ENCODE measurements around the gene DAZAP1. TPM values are rescaled to one million over a fixed set of nuclear protein-coding genes. Genes with fewer than 3 reads are reported as not detected.

Gene DAZAP1
- total RNA-seq, 8 experiments from 2014 or later, result 32.3 to 129 (median 46.7) TPM

DNA sequence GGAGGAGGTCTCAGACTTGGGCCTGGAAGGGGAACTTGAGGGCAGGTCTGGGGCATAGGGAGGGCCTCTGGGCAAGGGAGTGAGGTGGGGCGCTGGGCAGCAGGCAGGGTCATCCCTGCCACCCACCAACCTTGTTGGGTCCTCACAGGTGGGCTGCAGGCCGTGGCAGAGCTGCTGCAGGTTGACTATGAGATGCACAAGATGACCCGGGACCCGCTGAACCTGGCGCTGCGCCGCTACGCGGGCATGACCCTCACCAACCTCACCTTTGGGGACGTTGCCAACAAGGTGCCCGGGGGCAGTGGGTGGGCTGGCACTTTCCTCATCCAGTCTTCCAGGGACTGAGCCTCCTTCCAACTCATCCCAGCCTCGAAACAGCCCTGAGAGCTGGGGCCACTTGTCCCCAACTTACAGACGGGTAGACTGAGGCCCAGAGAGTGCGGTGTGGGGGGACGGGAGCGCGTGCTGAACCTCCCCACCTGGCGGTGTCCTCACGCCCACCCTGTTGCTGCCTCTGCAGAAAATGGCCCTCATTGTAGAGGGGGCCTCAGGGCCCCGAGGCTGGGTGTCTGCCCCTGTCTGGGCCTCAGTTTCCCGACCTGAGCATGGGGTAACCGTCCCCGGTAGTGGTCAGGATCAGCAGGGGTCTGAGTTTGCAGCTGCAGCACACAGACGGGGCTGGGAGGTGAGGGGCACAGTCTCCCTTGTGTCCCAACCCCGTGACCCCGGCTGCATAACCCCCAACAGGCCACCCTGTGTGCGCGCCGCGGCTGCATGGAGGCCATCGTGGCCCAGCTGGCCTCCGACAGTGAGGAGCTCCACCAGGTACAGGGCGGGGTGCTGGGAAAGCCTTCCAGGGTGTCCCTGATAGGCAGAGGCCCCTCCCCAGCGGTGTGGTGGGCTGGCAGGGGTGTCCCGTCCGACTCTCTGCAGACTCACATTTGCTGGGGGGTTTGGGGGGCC is 52.9 kb downstream of the DAZAP1 start:
- no peak for ATAC-seq (replicated peaks in 6 of 8)
- H3K4me3 ChIP-seq, result no peak overlapping the region
- in situ Hi-C loops (cut with MboI; ENCODE audit: low pct_unique_long_range_greater_than_20kb in 2 of 9, low sequenced_read_pairs in 9 of 9, unreplicated experiment in 9 of 9), result no loop called here
- WGBS, 10 experiments, result 80% methylated on average over 3 of the region's 36 CpGs; no CpG with 5 or more reads in 9 of the 10 experiments
- H3K27ac ChIP-seq, result no peak overlapping the region
- no peaks in the 10 kb centered on the region for H3K4me1 ChIP-seq (replicated peaks in 1 of 2)

DNA sequence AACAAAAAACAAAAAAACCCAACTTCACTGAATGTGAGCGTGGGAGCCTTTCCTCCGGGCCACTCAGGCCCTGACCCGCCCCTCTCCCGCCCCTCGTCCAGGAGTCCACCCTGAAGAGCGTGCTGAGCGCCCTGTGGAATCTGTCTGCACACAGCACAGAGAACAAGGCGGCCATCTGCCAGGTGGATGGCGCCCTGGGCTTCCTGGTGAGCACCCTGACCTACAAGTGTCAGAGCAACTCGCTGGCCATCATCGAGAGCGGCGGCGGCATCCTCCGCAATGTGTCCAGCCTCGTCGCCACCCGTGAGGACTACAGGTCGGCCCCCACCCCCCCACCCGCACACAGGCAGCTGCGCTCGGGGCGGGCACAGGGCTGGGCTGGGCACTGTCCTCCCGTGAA is 54.5 kb downstream of the DAZAP1 start:
- no peak overlapping the region for H3K27ac ChIP-seq
- 100% methylated on average over 1 to 3 of the region's 24 CpGs; no CpG with 5 or more reads in 8 of the 10 experiments for WGBS, 10 experiments
- no peak for ATAC-seq (replicated peaks in 6 of 8)
- H3K4me1 ChIP-seq (replicated peaks in 1 of 2), result no peaks in the 10 kb centered on the region
- no peak overlapping the region for H3K4me3 ChIP-seq
- in situ Hi-C loops (cut with MboI; ENCODE audit: low pct_unique_long_range_greater_than_20kb in 2 of 9, low sequenced_read_pairs in 9 of 9, unreplicated experiment in 9 of 9), result no loop called here

DNA sequence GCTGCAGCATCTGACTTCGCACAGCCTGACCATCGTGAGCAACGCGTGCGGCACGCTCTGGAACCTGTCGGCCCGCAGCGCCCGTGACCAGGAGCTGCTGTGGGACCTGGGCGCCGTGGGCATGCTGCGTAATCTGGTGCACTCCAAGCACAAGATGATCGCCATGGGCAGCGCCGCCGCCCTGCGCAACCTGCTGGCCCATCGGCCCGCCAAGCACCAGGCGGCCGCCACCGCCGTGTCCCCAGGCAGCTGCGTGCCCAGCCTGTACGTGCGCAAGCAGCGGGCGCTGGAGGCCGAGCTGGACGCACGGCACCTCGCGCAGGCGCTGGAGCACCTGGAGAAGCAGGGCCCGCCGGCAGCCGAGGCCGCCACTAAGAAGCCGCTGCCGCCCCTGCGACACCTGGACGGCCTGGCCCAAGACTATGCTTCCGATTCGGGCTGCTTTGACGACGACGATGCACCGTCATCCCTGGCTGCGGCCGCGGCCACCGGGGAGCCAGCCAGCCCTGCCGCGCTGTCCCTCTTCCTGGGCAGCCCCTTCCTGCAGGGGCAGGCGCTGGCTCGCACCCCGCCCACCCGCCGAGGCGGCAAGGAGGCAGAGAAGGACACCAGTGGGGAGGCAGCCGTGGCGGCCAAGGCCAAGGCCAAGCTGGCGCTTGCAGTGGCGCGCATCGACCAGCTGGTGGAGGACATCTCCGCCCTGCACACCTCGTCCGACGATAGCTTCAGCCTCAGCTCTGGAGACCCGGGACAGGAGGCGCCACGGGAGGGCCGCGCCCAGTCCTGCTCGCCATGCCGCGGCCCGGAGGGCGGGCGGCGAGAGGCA is 58.0 kb downstream of the DAZAP1 start:
- peaks cover 6 to 14% of the 10 kb centered on the region in 2 donors for H3K4me1 ChIP-seq (replicated peaks in 1 of 2)
- no peak overlapping the region for H3K27ac ChIP-seq
- in situ Hi-C loops (cut with MboI; ENCODE audit: low pct_unique_long_range_greater_than_20kb in 2 of 9, low sequenced_read_pairs in 9 of 9, unreplicated experiment in 9 of 9), result no loop called here
- 80 to 94% methylated on average over 4 to 7 of the region's 83 CpGs; no CpG with 5 or more reads in 8 of the 10 experiments for WGBS, 10 experiments
- peak in 2 of 8 experiments; percentile 3 to 41 for ATAC-seq (replicated peaks in 6 of 8)
- H3K4me3 ChIP-seq, result no peak overlapping the region

DNA sequence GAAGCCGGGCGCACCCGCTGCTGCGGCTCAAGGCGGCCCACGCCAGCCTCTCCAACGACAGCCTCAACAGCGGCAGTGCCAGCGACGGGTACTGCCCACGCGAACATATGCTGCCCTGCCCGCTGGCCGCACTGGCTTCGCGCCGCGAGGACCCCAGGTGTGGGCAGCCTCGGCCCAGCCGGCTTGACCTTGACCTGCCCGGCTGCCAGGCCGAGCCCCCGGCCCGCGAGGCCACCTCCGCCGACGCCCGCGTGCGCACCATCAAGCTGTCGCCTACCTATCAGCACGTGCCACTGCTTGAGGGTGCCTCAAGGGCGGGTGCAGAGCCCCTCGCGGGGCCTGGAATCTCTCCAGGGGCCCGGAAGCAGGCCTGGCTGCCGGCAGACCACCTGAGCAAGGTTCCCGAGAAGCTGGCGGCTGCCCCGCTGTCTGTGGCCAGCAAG is 58.7 kb downstream of the DAZAP1 start:
- no peak overlapping the region for H3K4me3 ChIP-seq
- ATAC-seq (replicated peaks in 6 of 8), result no peak
- H3K27ac ChIP-seq, result no peak overlapping the region
- WGBS, 10 experiments, result 82 to 84% methylated on average over 8 to 20 of the region's 41 CpGs; no CpG with 5 or more reads in 8 of the 10 experiments
- in situ Hi-C loops (cut with MboI; ENCODE audit: low pct_unique_long_range_greater_than_20kb in 2 of 9, low sequenced_read_pairs in 9 of 9, unreplicated experiment in 9 of 9), result no loop called here
- H3K4me1 ChIP-seq (replicated peaks in 1 of 2), result peaks cover 13 to 19% of the 10 kb centered on the region in 2 donors

DNA sequence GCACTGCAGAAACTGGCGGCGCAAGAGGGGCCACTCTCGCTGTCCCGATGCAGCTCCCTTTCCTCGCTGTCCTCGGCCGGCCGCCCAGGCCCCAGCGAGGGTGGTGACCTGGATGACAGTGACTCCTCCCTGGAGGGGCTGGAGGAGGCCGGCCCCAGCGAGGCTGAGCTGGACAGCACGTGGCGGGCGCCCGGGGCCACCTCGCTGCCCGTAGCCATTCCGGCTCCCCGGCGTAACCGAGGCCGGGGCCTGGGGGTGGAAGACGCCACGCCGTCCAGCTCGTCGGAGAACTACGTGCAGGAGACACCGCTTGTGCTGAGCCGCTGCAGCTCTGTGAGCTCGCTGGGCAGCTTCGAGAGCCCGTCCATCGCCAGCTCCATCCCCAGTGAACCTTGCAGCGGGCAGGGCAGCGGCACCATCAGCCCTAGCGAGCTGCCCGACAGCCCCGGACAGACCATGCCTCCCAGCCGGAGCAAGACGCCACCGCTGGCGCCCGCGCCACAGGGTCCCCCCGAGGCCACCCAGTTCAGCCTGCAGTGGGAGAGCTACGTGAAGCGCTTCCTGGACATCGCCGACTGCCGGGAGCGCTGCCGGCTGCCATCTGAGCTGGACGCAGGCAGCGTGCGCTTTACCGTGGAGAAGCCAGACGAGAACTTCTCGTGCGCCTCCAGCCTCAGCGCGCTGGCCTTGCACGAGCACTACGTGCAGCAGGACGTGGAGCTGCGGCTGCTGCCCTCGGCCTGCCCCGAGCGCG is 59.3 kb downstream of the DAZAP1 start:
- no peak overlapping the region for H3K4me3 ChIP-seq
- WGBS, 10 experiments, result 11 to 100% (median 55%) methylated on average over 1 to 19 of the region's 70 CpGs; no CpG with 5 or more reads in 4 of the 10 experiments
- in situ Hi-C loops (cut with MboI; ENCODE audit: low pct_unique_long_range_greater_than_20kb in 2 of 9, low sequenced_read_pairs in 9 of 9, unreplicated experiment in 9 of 9), result no loop called here
- H3K27ac ChIP-seq, result no peak overlapping the region
- peaks cover 19 to 25% of the 10 kb centered on the region in 2 donors for H3K4me1 ChIP-seq (replicated peaks in 1 of 2)
- no peak for ATAC-seq (replicated peaks in 6 of 8)

DNA sequence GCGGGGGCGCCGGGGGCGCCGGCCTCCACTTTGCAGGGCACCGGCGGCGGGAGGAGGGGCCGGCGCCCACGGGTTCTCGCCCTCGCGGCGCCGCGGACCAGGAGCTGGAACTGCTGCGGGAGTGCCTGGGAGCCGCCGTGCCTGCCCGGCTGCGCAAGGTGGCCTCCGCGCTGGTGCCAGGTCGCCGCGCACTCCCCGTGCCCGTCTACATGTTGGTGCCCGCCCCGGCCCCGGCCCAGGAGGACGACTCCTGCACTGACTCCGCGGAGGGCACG is 59.8 kb downstream of the DAZAP1 start:
- 0 to 42% methylated on average over 1 to 7 of the region's 36 CpGs; no CpG with 5 or more reads in 8 of the 10 experiments for WGBS, 10 experiments
- in situ Hi-C loops (cut with MboI; ENCODE audit: low pct_unique_long_range_greater_than_20kb in 2 of 9, low sequenced_read_pairs in 9 of 9, unreplicated experiment in 9 of 9), result no loop called here
- H3K27ac ChIP-seq, result no peak overlapping the region
- ATAC-seq (replicated peaks in 6 of 8), result no peak
- peaks cover 24 to 29% of the 10 kb centered on the region in 2 donors for H3K4me1 ChIP-seq (replicated peaks in 1 of 2)
- H3K4me3 ChIP-seq, result no peak overlapping the region

DNA sequence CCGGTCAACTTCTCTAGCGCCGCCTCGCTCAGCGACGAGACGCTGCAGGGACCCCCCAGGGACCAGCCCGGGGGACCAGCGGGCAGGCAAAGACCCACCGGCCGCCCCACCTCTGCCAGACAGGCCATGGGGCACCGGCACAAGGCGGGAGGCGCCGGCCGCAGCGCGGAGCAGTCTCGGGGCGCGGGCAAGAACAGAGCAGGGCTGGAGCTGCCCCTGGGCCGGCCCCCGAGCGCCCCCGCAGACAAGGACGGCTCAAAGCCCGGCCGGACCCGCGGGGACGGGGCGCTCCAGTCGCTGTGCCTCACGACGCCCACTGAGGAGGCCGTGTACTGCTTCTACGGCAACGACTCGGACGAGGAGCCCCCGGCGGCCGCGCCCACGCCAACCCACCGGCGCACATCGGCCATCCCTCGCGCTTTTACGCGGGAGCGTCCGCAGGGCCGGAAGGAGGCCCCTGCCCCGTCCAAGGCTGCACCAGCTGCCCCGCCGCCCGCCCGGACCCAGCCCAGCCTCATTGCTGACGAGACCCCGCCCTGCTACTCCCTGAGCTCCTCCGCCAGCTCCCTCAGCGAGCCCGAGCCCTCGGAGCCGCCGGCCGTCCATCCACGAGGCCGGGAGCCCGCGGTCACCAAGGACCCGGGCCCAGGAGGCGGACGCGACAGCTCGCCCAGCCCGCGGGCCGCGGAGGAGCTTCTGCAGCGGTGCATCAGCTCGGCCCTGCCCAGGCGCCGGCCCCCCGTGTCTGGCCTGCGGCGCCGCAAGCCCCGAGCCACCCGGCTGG is 60.3 kb downstream of the DAZAP1 start:
- Histone ChIP-seq H3K4me3 (no peak overlapping the region), H3K27ac (no peak overlapping the region), H3K4me1 (replicated peaks in 1 of 2) (peaks cover 27 to 31% of the 10 kb centered on the region in 2 donors)
- in situ Hi-C loops (cut with MboI; ENCODE audit: low pct_unique_long_range_greater_than_20kb in 2 of 9, low sequenced_read_pairs in 9 of 9, unreplicated experiment in 9 of 9), result no loop called here
- ATAC-seq (replicated peaks in 6 of 8), result peak in 1 of 8 experiments; percentile 10
- WGBS, 10 experiments, result 1 to 71% (median 54%) methylated on average over 9 to 10 of the region's 92 CpGs; no CpG with 5 or more reads in 7 of the 10 experiments

DNA sequence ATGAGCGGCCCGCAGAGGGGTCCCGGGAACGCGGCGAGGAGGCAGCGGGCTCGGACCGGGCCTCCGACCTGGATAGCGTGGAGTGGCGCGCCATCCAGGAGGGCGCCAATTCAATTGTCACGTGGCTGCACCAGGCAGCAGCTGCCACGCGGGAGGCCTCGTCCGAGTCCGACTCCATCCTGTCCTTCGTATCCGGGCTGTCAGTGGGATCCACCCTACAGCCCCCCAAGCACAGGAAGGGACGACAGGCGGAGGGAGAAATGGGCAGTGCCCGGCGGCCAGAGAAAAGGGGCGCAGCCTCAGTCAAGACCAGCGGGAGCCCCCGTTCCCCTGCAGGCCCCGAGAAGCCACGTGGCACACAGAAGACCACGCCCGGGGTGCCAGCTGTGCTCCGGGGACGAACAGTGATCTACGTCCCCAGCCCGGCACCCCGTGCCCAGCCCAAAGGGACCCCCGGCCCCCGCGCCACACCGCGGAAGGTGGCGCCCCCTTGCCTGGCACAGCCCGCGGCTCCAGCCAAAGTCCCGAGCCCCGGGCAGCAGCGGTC is 61.0 kb downstream of the DAZAP1 start:
- H3K4me3 ChIP-seq, result no peak overlapping the region
- no peak for ATAC-seq (replicated peaks in 6 of 8)
- H3K27ac ChIP-seq, result no peak overlapping the region
- in situ Hi-C loops (cut with MboI; ENCODE audit: low pct_unique_long_range_greater_than_20kb in 2 of 9, low sequenced_read_pairs in 9 of 9, unreplicated experiment in 9 of 9), result no loop called here
- H3K4me1 ChIP-seq (replicated peaks in 1 of 2), result peaks cover 34 to 37% of the 10 kb centered on the region in 2 donors
- 10 to 78% methylated on average over 13 to 22 of the region's 49 CpGs; no CpG with 5 or more reads in 8 of the 10 experiments for WGBS, 10 experiments

DNA sequence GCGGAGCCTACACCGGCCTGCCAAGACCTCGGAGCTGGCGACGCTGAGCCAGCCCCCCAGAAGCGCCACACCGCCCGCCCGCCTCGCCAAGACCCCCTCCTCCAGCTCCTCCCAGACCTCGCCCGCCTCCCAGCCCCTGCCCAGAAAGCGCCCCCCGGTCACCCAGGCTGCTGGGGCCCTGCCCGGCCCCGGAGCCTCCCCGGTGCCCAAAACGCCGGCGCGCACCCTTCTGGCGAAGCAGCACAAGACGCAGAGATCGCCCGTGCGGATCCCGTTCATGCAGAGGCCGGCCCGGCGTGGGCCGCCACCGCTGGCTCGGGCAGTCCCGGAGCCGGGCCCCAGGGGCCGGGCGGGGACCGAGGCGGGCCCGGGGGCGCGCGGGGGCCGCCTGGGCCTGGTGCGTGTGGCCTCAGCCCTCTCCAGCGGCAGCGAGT is 61.5 kb downstream of the DAZAP1 start:
- Histone ChIP-seq H3K4me3 (peak overlapping the region in 1 of 5 donors; percentile 27), H3K27ac (no peak overlapping the region), H3K4me1 (replicated peaks in 1 of 2) (peaks cover 37 to 38% of the 10 kb centered on the region in 2 donors)
- WGBS, 10 experiments, result no CpG with 5 or more reads among the region's 47 CpGs
- in situ Hi-C loops (cut with MboI; ENCODE audit: low pct_unique_long_range_greater_than_20kb in 2 of 9, low sequenced_read_pairs in 9 of 9, unreplicated experiment in 9 of 9), result no loop called here
- ATAC-seq (replicated peaks in 6 of 8), result peak in 2 of 8 experiments; percentile 7 to 25

DNA sequence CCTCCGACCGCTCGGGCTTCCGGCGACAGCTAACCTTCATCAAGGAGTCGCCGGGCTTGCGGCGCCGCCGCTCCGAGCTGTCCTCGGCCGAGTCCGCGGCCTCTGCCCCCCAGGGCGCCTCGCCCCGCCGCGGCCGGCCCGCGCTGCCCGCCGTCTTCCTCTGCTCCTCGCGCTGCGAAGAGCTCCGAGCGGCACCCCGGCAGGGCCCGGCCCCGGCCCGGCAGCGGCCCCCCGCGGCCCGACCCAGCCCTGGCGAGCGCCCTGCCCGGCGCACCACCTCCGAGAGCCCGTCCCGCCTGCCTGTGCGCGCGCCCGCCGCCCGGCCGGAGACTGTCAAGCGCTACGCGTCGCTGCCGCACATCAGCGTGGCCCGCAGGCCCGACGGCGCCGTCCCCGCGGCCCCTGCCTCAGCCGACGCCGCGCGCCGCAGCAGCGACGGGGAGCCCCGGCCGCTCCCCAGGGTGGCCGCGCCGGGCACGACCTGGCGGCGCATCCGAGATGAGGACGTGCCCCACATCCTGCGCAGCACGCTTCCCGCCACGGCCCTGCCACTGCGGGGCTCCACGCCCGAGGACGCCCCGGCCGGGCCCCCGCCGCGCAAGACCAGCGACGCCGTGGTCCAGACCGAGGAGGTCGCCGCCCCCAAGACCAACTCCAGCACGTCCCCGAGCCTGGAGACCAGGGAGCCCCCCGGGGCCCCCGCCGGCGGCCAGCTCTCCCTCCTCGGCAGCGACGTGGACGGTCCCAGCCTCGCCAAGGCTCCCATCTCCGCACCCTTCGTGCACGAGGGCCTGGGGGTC is 62.1 kb downstream of the DAZAP1 start:
- Histone ChIP-seq H3K4me1 (replicated peaks in 1 of 2) (peaks cover 37 to 38% of the 10 kb centered on the region in 2 donors), H3K27ac (peak overlapping the region; percentile 34 to 56), H3K4me3 (peak overlapping the region in 1 of 5 donors; percentile 27)
- peak in 2 of 8 experiments; percentile 4 to 32 for ATAC-seq (replicated peaks in 6 of 8)
- no CpG with 5 or more reads among the region's 117 CpGs for WGBS, 10 experiments
- in situ Hi-C loops (cut with MboI; ENCODE audit: low pct_unique_long_range_greater_than_20kb in 2 of 9, low sequenced_read_pairs in 9 of 9, unreplicated experiment in 9 of 9), result no loop called here

DNA sequence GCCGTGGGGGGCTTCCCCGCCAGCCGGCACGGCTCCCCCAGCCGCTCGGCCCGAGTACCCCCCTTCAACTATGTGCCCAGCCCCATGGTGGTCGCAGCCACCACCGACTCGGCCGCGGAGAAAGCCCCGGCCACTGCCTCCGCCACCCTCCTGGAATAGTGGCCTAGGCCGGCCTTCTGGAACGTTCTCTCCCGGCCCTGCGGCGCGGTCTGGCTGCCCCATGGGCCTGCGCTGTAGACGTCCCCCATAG is 62.6 kb downstream of the DAZAP1 start:
- H3K4me3 ChIP-seq, result peak overlapping the region in 3 of 5 donors; percentile 20 to 27 (median 24)
- in situ Hi-C loops (cut with MboI; ENCODE audit: low pct_unique_long_range_greater_than_20kb in 2 of 9, low sequenced_read_pairs in 9 of 9, unreplicated experiment in 9 of 9), result no loop called here
- 28 to 40% methylated on average over 2 to 4 of the region's 22 CpGs; no CpG with 5 or more reads in 8 of the 10 experiments for WGBS, 10 experiments
- peak overlapping the region; percentile 34 to 56 for H3K27ac ChIP-seq
- H3K4me1 ChIP-seq (replicated peaks in 1 of 2), result peaks cover 37 to 38% of the 10 kb centered on the region in 2 donors
- peak in 3 of 8 experiments; percentile 1 to 7 (median 3) for ATAC-seq (replicated peaks in 6 of 8)
